Natural killer cell treated with Interleukin-12 subunit alpha and Interleukin-12 subunit beta and Interleukin-15 and Interleukin-18, amount 100 ng/mL, for 72 hours (primary cell): ENCODE data around the gene VRTN. TPM values are rescaled to one million over a fixed set of nuclear protein-coding genes. Genes with fewer than 3 reads are reported as not detected.
A peak's percentile ranks its signal among the peaks of the same experiment; 100 is the strongest.
"Not testable (repeated sequence)": the region's sequence is repeated elsewhere in the genome, so short reads cannot be mapped to it uniquely, and the experiment has no call there.

ENCODE experiments used
- ATAC-seq, 2 donors: fragments of 150-1000 bp; cut with Tn5 transposase in 1 of 2; sonication (Bioruptor Pico), chemical (Tn5 transposase) in 1 of 2; 2 replicates each; pipeline ENCODE4 v1.10.0; 2021
- DNase-seq: peaks from one replicate; pipeline ENCODE4 v3.0.0; 2022; ENCODE audit warnings: low spot score
- H3K27ac Mint-ChIP-seq, 2 donors: 1 replicate in 1 of 2; 2 replicates in 1 of 2; pipeline ENCODE4 v1.8.0; 2022; ENCODE audit warnings: mixed read lengths in 2 of 2, mild to moderate bottlenecking in 1 of 2, moderate library complexity in 1 of 2
- H3K27me3 Mint-ChIP-seq, 2 donors: 1 replicate in 1 of 2; 2 replicates in 1 of 2; pipeline ENCODE4 v1.8.0; 2022; ENCODE audit warnings: mixed read lengths in 2 of 2
- H3K36me3 Mint-ChIP-seq: one replicate; pipeline ENCODE4 v1.8.0; 2022; ENCODE audit warnings: mixed read lengths
- H3K4me1 Mint-ChIP-seq, 2 donors: 1 replicate in 1 of 2; 2 replicates in 1 of 2; pipeline ENCODE4 v1.8.0; 2022; ENCODE audit warnings: low read depth in 2 of 2, mixed read lengths in 2 of 2, mild to moderate bottlenecking in 1 of 2
- H3K4me3 Mint-ChIP-seq: one replicate; pipeline ENCODE4 v1.8.0; 2022; ENCODE audit warnings: mixed read lengths
- H3K9me3 Mint-ChIP-seq: 2 replicates; pipeline ENCODE4 v1.8.0; 2022; ENCODE audit warnings: mixed read lengths
- total RNA-seq, 2 donors: library from RNA; stranded (reverse); gene quantifications; one replicate each; pipeline ENCODE4 v1.2.3, GENCODE V29; 2022

VRTN gene
- total RNA-seq, 2 donors from 2014 or later: not detected

DNA sequence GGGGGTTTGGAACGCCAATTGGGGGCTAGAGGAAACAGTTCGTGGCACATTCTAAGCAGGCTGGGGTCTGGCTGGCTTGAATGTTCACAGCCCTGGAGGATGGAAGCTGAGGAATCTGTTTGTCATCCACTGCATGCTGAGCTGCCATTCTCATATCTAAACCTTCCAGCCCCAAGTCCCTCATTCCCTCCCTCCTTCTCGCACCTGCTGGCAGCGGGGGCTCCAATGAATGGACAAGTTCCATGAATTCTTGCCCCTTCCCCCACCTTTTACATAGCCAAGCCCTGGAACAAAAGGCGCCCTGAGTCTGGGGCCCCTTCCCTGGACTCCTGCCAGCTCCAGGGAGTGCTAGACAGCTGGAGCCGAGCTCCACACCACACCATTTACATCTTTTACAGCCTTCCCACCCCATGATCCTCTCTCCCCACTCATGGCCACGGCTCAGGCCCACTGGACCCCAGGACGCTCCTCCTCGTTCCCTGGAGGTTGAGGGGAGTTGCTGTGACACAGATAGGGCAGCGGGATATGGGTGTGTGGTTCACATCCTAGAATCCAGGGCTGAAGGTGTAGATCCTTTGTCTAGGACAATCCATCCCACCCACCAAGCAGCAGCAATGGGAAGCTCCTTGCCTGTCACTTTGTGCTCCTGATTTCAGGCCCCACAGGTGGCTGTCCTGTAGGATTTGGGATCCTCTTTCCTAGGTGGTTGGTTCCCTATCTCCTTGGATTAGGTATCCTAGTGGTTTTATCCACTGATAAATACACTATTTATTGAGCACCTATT, 21.7 kb upstream of the VRTN start:
- DNase-seq (no peak), ATAC-seq (no peak)
- no peaks in the 10 kb centered on the region for H3K36me3 Mint-ChIP-seq
- no peaks in the 10 kb centered on the region for H3K9me3 Mint-ChIP-seq
- no peak overlapping the region for H3K27ac Mint-ChIP-seq
- no peak overlapping the region for H3K4me3 Mint-ChIP-seq
- H3K27me3 Mint-ChIP-seq: peaks cover 14 to 18% of the 10 kb centered on the region in 2 donors
- H3K4me1 Mint-ChIP-seq: no peaks in the 10 kb centered on the region

- not testable (repeated sequence) for H3K4me1 Mint-ChIP-seq, H3K36me3 Mint-ChIP-seq, H3K27ac Mint-ChIP-seq, H3K9me3 Mint-ChIP-seq, ATAC-seq, DNase-seq, H3K4me3 Mint-ChIP-seq
- peaks cover 11 to 13% of the 10 kb centered on the region in 2 donors for H3K27me3 Mint-ChIP-seq
Measured at GRCh38 chr14:74329950-74330552, 18.2 kb upstream of the VRTN start.

- ATAC-seq (no peak), DNase-seq (no peak)
- H3K36me3 Mint-ChIP-seq: no peaks in the 10 kb centered on the region
- no peak overlapping the region for H3K4me3 Mint-ChIP-seq
- H3K27ac Mint-ChIP-seq: no peak overlapping the region
- peaks cover 0 to 22% of the 10 kb centered on the region in 2 donors for H3K27me3 Mint-ChIP-seq
- no peaks in the 10 kb centered on the region for H3K4me1 Mint-ChIP-seq
- H3K9me3 Mint-ChIP-seq: no peaks in the 10 kb centered on the region
Measured at GRCh38 chr14:74333909-74334308, 14.4 kb upstream of the VRTN start.

- Mint-ChIP-seq H3K4me1 (no peaks in the 10 kb centered on the region), H3K27me3 (peaks cover 0 to 8% of the 10 kb centered on the region in 2 donors), H3K4me3 (no peak overlapping the region), H3K27ac (no peak overlapping the region), H3K36me3 (no peaks in the 10 kb centered on the region), H3K9me3 (no peaks in the 10 kb centered on the region)
- ATAC-seq (no peak), DNase-seq (no peak)
Measured at GRCh38 chr14:74346341-74346740, 1.9 kb upstream of the VRTN start.

GRCh38 chr14:74347097-74347794, 1.0 kb upstream of the VRTN start:
- no peak overlapping the region for H3K27ac Mint-ChIP-seq
- DNase-seq (no peak), ATAC-seq (no peak)
- H3K36me3 Mint-ChIP-seq: no peaks in the 10 kb centered on the region
- no peak overlapping the region for H3K4me3 Mint-ChIP-seq
- H3K9me3 Mint-ChIP-seq: no peaks in the 10 kb centered on the region
- peaks cover 0 to 8% of the 10 kb centered on the region in 2 donors for H3K27me3 Mint-ChIP-seq
- H3K4me1 Mint-ChIP-seq: no peaks in the 10 kb centered on the region

DNA sequence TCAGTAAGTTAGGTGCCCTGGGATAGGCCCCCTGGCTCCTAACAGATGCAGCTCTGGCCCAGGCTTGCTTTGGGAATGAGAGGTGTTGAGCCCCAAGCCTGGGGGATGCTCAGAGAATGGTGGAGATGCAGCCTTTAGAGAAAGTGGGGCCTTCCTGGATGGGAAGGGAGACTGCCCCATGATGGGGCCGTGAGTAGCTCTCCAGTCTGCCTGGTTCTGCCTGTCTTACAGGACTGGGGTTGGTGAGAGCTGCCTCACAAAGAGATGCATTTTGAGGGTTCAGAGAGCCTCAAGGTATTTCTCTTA, 523 bp upstream of the VRTN start:
- H3K4me3 Mint-ChIP-seq: no peak overlapping the region
- peaks cover 0 to 13% of the 10 kb centered on the region in 2 donors for H3K27me3 Mint-ChIP-seq
- no peaks in the 10 kb centered on the region for H3K4me1 Mint-ChIP-seq
- H3K9me3 Mint-ChIP-seq: no peaks in the 10 kb centered on the region
- DNase-seq: no peak
- no peak overlapping the region for H3K27ac Mint-ChIP-seq
- no peaks in the 10 kb centered on the region for H3K36me3 Mint-ChIP-seq
- ATAC-seq: no peak

DNA sequence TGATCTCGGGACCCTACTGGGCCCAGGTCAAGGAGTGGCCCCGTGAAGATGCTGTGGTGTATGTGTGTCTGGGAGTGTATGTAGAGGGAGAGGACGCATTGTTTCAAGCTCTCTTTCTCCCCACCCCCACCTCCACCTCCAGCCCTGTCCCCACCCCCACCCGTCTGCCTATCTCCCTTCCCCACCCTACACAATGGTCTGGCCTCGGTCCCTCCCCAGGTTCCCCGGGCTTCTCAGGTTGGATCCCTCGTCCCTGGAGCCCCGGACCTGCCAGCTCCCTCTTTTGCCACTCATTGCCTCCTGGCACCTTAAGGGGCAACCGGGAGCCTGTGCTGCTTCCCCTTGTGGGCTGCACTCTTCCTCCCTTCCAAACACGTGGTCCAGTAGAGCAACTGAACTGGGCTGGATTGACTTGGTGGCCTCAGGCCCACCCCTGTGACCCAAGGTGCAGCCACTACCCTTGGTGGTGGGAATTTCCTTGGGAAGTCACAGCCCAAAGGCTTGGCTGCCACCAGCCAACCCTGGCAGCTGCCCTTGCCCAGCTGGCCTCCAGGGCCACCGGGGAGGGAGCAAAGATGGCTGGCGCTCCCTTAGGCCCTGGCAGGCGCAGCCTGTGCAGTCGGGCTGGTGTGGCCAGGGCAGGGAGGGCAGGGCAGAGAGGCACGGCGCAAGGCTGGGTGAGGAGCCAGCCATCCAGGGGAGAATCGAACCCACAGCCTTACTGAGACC, 628 bp downstream of the VRTN start:
- Mint-ChIP-seq H3K9me3 (no peaks in the 10 kb centered on the region), H3K4me1 (no peaks in the 10 kb centered on the region), H3K4me3 (no peak overlapping the region), H3K27me3 (peaks cover 0 to 13% of the 10 kb centered on the region in 2 donors), H3K36me3 (no peaks in the 10 kb centered on the region), H3K27ac (no peak overlapping the region)
- ATAC-seq (peak; percentile 29 to 65), DNase-seq (no peak)

GRCh38 chr14:74349757-74350156, 1.5 kb downstream of the VRTN start:
- Mint-ChIP-seq H3K36me3 (no peaks in the 10 kb centered on the region), H3K4me1 (no peaks in the 10 kb centered on the region), H3K27me3 (peaks cover 0 to 13% of the 10 kb centered on the region in 2 donors), H3K4me3 (no peak overlapping the region), H3K9me3 (no peaks in the 10 kb centered on the region), H3K27ac (no peak overlapping the region)
- ATAC-seq (no peak), DNase-seq (no peak)

- Mint-ChIP-seq H3K27me3 (peaks cover 0 to 13% of the 10 kb centered on the region in 2 donors), H3K36me3 (no peaks in the 10 kb centered on the region), H3K4me3 (no peak overlapping the region), H3K4me1 (no peaks in the 10 kb centered on the region), H3K27ac (no peak overlapping the region), H3K9me3 (no peaks in the 10 kb centered on the region)
- DNase-seq: no peak
- no peak for ATAC-seq
Measured at GRCh38 chr14:74350211-74350927, 2.1 kb downstream of the VRTN start.

GRCh38 chr14:74350928-74351323, 2.7 kb downstream of the VRTN start:
- no peak for ATAC-seq
- H3K4me3 Mint-ChIP-seq: no peak overlapping the region

DNA sequence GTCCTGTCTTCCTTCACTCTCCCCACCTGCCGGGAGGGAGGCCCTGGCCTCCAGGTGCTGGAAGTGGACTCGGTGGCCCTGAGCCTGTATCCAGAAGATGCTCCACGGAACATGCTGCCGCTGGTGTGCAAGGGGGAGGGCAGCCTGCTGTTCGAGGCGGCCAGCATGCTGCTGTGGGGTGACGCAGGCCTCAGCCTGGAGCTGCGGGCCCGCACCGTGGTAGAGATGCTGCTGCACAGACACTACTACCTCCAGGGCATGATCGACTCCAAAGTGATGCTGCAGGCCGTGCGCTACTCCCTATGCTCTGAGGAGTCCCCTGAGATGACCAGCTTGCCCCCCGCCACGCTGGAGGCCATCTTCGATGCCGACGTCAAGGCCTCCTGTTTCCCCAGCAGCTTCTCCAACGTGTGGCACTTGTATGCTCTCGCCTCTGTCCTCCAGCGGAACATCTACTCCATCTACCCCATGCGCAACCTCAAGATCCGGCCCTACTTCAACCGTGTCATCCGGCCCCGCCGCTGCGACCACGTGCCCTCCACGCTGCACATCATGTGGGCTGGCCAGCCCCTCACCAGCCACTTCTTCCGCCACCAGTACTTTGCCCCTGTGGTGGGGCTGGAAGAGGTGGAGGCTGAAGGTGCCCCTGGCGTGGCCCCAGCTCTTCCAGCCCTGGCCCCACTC, 8.8 kb downstream of the VRTN start:
- H3K36me3 Mint-ChIP-seq: no peaks in the 10 kb centered on the region
- H3K27me3 Mint-ChIP-seq: peaks cover 7 to 14% of the 10 kb centered on the region in 2 donors
- H3K4me3 Mint-ChIP-seq: no peak overlapping the region
- ATAC-seq (peak; percentile 9 to 17), DNase-seq (no peak)
- H3K27ac Mint-ChIP-seq: no peak overlapping the region
- H3K4me1 Mint-ChIP-seq: no peaks in the 10 kb centered on the region
- no peaks in the 10 kb centered on the region for H3K9me3 Mint-ChIP-seq

More at GRCh38 chr14:74350928-74351323, 2.7 kb downstream of the VRTN start:
- Mint-ChIP-seq H3K9me3 (no peaks in the 10 kb centered on the region), H3K4me1 (no peaks in the 10 kb centered on the region), H3K27ac (no peak overlapping the region), H3K27me3 (peaks cover 0 to 10% of the 10 kb centered on the region in 2 donors), H3K36me3 (no peaks in the 10 kb centered on the region)
- DNase-seq: no peak

DNA sequence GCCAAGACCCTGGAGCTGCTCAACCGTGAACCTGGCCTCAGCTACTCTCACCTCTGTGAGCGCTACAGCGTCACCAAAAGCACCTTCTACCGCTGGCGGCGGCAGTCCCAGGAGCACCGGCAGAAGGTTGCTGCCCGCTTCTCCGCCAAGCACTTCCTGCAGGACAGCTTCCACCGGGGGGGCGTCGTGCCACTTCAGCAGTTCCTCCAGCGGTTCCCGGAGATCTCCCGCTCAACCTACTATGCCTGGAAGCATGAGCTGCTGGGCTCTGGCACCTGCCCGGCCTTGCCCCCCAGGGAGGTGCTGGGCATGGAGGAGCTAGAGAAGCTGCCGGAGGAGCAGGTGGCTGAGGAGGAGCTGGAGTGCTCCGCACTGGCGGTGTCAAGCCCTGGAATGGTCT, 9.3 kb downstream of the VRTN start:
- no peak for ATAC-seq
- Mint-ChIP-seq H3K36me3 (no peaks in the 10 kb centered on the region), H3K27me3 (peaks cover 13 to 14% of the 10 kb centered on the region in 2 donors), H3K4me1 (no peaks in the 10 kb centered on the region), H3K9me3 (no peaks in the 10 kb centered on the region), H3K27ac (no peak overlapping the region), H3K4me3 (no peak overlapping the region)
- DNase-seq: no peak
